IMR-90 (cell line): ENCODE measurements around the gene NTRK2. TPM values are rescaled to one million over a fixed set of nuclear protein-coding genes. Genes with fewer than 3 reads are reported as not detected.

ENCODE experiments used
- ATAC-seq: fragments of 200-7000 bp; cut with Tn5 transposase; 2 replicates; pipeline ENCODE4 v1.9.1; 2020; ENCODE audit warnings: low read depth, mild to moderate bottlenecking, moderate library complexity
- BruUV-seq: library from RNA; stranded (reverse); fragments of 400-500 nt; replicated peaks from 2 replicates; lab custom pipeline; 2021; lab: Mats Ljungman, UMichigan
- CTCF ChIA-PET: fragments of 300-600 bp; formaldehyde crosslinking; extraction: SDS; loops from one replicate; lab custom pipeline; 2021; ENCODE audit warnings: antibody characterized with exemption; lab: Yijun Ruan, JAX
- POLR2A ChIA-PET: fragments of 300-600 bp; sonication (Branson Sonifier 250); formaldehyde crosslinking; loops from one replicate; lab custom pipeline; 2022; ENCODE audit warnings: antibody characterized with exemption; ENCODE audit not compliant: unreplicated experiment; lab: Charles Lee
- DNase-seq: peaks from one replicate; pipeline ENCODE4 v3.0.0; 2013
- H2AFZ ChIP-seq: replicated peaks from 2 replicates; pipeline ENCODE3; 2013; ENCODE audit warnings: low read length, mild to moderate bottlenecking; ENCODE audit not compliant: poor library complexity
- H2AK5ac ChIP-seq: 2 replicates; pipeline ENCODE4 v1.6.1; 2013; ENCODE audit warnings: low read depth, low read length, inconsistent platforms
- H2AK9ac ChIP-seq: replicated peaks from 2 replicates; pipeline ENCODE3; 2013; ENCODE audit warnings: mild to moderate bottlenecking, low read depth, low read length, moderate library complexity; ENCODE audit not compliant: poor library complexity
- H2BK120ac ChIP-seq: 2 replicates; pipeline ENCODE4 v1.6.1; 2013; ENCODE audit warnings: low read depth, low read length, inconsistent platforms
- H2BK15ac ChIP-seq: 3 replicates; pipeline ENCODE4 v1.6.1; 2013; ENCODE audit warnings: low read depth, low read length, inconsistent platforms
- H2BK20ac ChIP-seq: 2 replicates; pipeline ENCODE4 v1.6.1; 2013; ENCODE audit warnings: low read depth, mild to moderate bottlenecking, inconsistent platforms, low read length, moderate library complexity
- H2BK5ac ChIP-seq: 2 replicates; pipeline ENCODE4 v1.6.1; 2013; ENCODE audit warnings: mild to moderate bottlenecking, low read depth, low read length, inconsistent platforms; ENCODE audit not compliant: poor library complexity, severe bottlenecking
- H3K14ac ChIP-seq: replicated peaks from 2 replicates; pipeline ENCODE4 v1.6.1; 2013; ENCODE audit warnings: low read depth, low read length, inconsistent platforms
- H3K18ac ChIP-seq: 2 replicates; pipeline ENCODE4 v1.6.1; 2013; ENCODE audit warnings: low read depth, low read length, control low read depth
- H3K23ac ChIP-seq: 2 replicates; pipeline ENCODE4 v1.6.1; 2013; ENCODE audit warnings: low read depth, low read length, inconsistent platforms
- H3K27ac ChIP-seq: 2 replicates; pipeline ENCODE4 v1.5.1; 2013; ENCODE audit warnings: mild to moderate bottlenecking, control low read depth, low read length; ENCODE audit not compliant: insufficient read depth
- H3K27me3 ChIP-seq: 2 replicates; pipeline ENCODE4 v1.6.1; 2013; ENCODE audit warnings: low read length; ENCODE audit not compliant: control insufficient read depth, insufficient read depth
- H3K36me3 ChIP-seq: 2 replicates; pipeline ENCODE4 v1.6.1; 2013; ENCODE audit warnings: low read length, mixed read lengths; ENCODE audit not compliant: control insufficient read depth, insufficient read depth
- H3K4ac ChIP-seq: 2 replicates; pipeline ENCODE4 v1.6.1; 2013; ENCODE audit warnings: low read depth, low read length, inconsistent platforms
- H3K4me1 ChIP-seq: 2 replicates; pipeline ENCODE4 v1.6.1; 2013; ENCODE audit warnings: low read length, mixed read lengths; ENCODE audit not compliant: control insufficient read depth, insufficient read depth
- H3K4me2 ChIP-seq: 2 replicates; pipeline ENCODE4 v1.6.1; 2013; ENCODE audit warnings: low read depth, mild to moderate bottlenecking, control low read depth, low read length, moderate library complexity
- H3K4me3 ChIP-seq: 2 replicates; pipeline ENCODE4 v1.5.1; 2013; ENCODE audit warnings: low read depth, mild to moderate bottlenecking, control low read depth, low read length, moderate library complexity; ENCODE audit not compliant: insufficient read depth
- H3K56ac ChIP-seq: 2 replicates; pipeline ENCODE4 v1.6.1; 2013; ENCODE audit warnings: low read length, inconsistent platforms; ENCODE audit not compliant: insufficient read depth; ENCODE audit errors: extremely low read depth
- H3K79me1 ChIP-seq, 2 experiments: 2 replicates each; pipeline ENCODE4 v1.6.1; 2013; ENCODE audit warnings: low read length in 2 of 2, inconsistent platforms in 1 of 2, low read depth in 1 of 2
- H3K9ac ChIP-seq: 2 replicates; pipeline ENCODE4 v1.6.1; 2013; ENCODE audit warnings: low read depth, low read length, control low read depth
- H3K9me1 ChIP-seq: 2 replicates; pipeline ENCODE4 v1.6.1; 2013; ENCODE audit warnings: low read length, inconsistent platforms; ENCODE audit not compliant: insufficient read depth
- H3K9me3 ChIP-seq: 2 replicates; pipeline ENCODE4 v1.6.1; 2013; ENCODE audit warnings: low read length; ENCODE audit not compliant: control insufficient read depth, insufficient read depth
- H4K20me1 ChIP-seq: 2 replicates; pipeline ENCODE4 v1.6.1; 2013; ENCODE audit warnings: low read length, inconsistent platforms; ENCODE audit not compliant: insufficient read depth
- H4K5ac ChIP-seq: 2 replicates; pipeline ENCODE4 v1.6.1; 2013; ENCODE audit warnings: mild to moderate bottlenecking, low read depth, low read length, control low read depth
- H4K8ac ChIP-seq, 2 experiments: 2 replicates each; pipeline ENCODE4 v1.6.1; 2013; ENCODE audit warnings: low read depth in 2 of 2, low read length in 2 of 2, control low read depth in 1 of 2, inconsistent platforms in 1 of 2
- H4K91ac ChIP-seq: 2 replicates; pipeline ENCODE4 v1.6.1; 2013; ENCODE audit warnings: low read depth, low read length, inconsistent platforms; ENCODE audit not compliant: insufficient read depth
- FOS ChIP-seq: fragments of 150-350 bp; IDR thresholded peaks from 2 replicates; pipeline ENCODE4 v1.6.1; 2016; ENCODE audit warnings: low read depth, low read length
- MAFK ChIP-seq: IDR thresholded peaks from 2 replicates; pipeline ENCODE4 v1.6.1; 2012; ENCODE audit warnings: low read depth, low read length, improper control_type of control experiment
- MAZ ChIP-seq: IDR thresholded peaks from 2 replicates; pipeline ENCODE4 v1.6.1; 2012; ENCODE audit warnings: low read depth, mild to moderate bottlenecking, low read length, improper control_type of control experiment, moderate library complexity, borderline replicate concordance
- MXI1 ChIP-seq: IDR thresholded peaks from 2 replicates; pipeline ENCODE4 v1.6.1; 2012; ENCODE audit warnings: low read depth, mild to moderate bottlenecking, low read length, moderate library complexity, borderline replicate concordance
- NFE2L2 ChIP-seq: fragments of 150-350 bp; IDR thresholded peaks from 2 replicates; pipeline ENCODE4 v1.6.1; 2016; ENCODE audit warnings: low read depth, mild to moderate bottlenecking, low read length
- RAD21 ChIP-seq: IDR thresholded peaks from 2 replicates; pipeline ENCODE4 v1.6.1; 2012; ENCODE audit warnings: low read length, improper control_type of control experiment
- SMC3 ChIP-seq: fragments of 150-350 bp; IDR thresholded peaks from 2 replicates; pipeline ENCODE4 v1.6.1; 2016; ENCODE audit warnings: low read depth, mild to moderate bottlenecking, antibody characterized with exemption, low read length, moderate library complexity
- WGBS, 2 experiments: methylation state at CpG; one replicate each; pipeline versions ENCODE4 v1.1.5 to v1.1.7; 2013; ENCODE audit warnings: missing lambda C conversion rate in 2 of 2; ENCODE audit not compliant: insufficient read length in 1 of 2; ENCODE audit errors: extremely low coverage in 2 of 2; 5-methylcytosine and 5-hydroxymethylcytosine counted together
- dilution Hi-C: fragments of 300-500 bp; cut with HindIII; formaldehyde crosslinking; loops from one replicate; pipeline ENCODE4 v1.14.3; 2018; ENCODE audit warnings: low sequenced_read_pairs; ENCODE audit not compliant: unreplicated experiment
- in situ Hi-C: fragments of 300-500 bp; cut with MboI; formaldehyde crosslinking; loops from 3 replicates; pipeline ENCODE4 v1.14.3; 2019; ENCODE audit warnings: low sequenced_read_pairs, inconsistent platforms, mixed read lengths
- intact Hi-C: fragments of 100-400 bp; cut with micrococcal nuclease; formaldehyde crosslinking; loops from 2 replicates; pipeline ENCODE4 v1.10.0; 2022
- polyA plus RNA-seq, 3 experiments: library from polyadenylated mRNA; depleted of rRNA; stranded (reverse); fragments of >200 nt; gene quantifications; 2 replicates each; pipeline ENCODE4 v1.2.3, GENCODE V29; 2012; ENCODE audit warnings: low replicate concordance in 1 of 3
- total RNA-seq: library from RNA; depleted of rRNA; stranded (reverse); fragments of >200 nt; gene quantifications from 2 replicates; pipeline ENCODE4 v1.2.3, GENCODE V29; 2012
- TF ChIP-seq, protein P1 (sequence below): fragments of 150-350 bp; IDR thresholded peaks from 2 replicates; pipeline ENCODE4 v1.6.1; 2016; ENCODE audit warnings: low read depth, mild to moderate bottlenecking, low read length, moderate library complexity, borderline replicate concordance
- TF ChIP-seq, protein P2 (sequence below): conservative IDR thresholded peaks from 2 replicates; pipeline ENCODE4 v1.5.1; 2012; ENCODE audit warnings: mild to moderate bottlenecking, low read depth, low read length, improper control_type of control experiment
- TF ChIP-seq, protein P3 (sequence below): fragments of 150-350 bp; IDR thresholded peaks from 2 replicates; pipeline ENCODE4 v1.6.1; 2017; ENCODE audit warnings: mild to moderate bottlenecking, antibody characterized with exemption, low read length, low read depth

Gene NTRK2
- total and polyA plus RNA-seq, 2 of the 4 experiments (the other 2 are of a cell fraction) = under 0.01 to 0.02 TPM

DNA sequence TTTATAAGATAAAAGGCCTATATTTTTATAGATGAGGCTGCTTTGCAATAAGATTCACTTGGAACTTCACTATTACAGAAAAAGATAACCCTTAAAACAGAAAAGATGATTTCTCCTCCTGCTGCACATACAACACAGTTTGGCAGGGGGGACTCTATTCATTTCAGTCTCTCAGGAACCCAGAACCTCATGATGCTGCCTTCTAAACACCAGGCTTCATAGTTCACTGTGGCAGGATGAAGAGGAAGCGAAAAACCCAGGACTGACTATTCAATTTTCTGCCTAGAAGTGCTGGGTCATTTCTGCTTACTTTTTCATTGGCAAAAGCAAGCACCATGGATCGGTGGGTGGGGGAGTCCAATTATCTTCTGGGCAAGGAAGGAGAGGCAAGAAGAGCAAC lies 179.5 kb downstream of the NTRK2 start:
- H4K8ac ChIP-seq = no peak overlapping the region
- H4K20me1 ChIP-seq = no peaks in the 10 kb centered on the region
- H2BK5ac ChIP-seq = no peak overlapping the region
- no peaks in the 10 kb centered on the region for H3K79me1 ChIP-seq
- in situ Hi-C loops = no loop called here
- no peaks in the 10 kb centered on the region for H3K36me3 ChIP-seq
- TF ChIP-seq RAD21 = no peak
- no peak for TF ChIP-seq MAFK
- no peak for TF ChIP-seq NFE2L2
- TF ChIP-seq MAZ = no peak
- TF ChIP-seq, protein P1, sequence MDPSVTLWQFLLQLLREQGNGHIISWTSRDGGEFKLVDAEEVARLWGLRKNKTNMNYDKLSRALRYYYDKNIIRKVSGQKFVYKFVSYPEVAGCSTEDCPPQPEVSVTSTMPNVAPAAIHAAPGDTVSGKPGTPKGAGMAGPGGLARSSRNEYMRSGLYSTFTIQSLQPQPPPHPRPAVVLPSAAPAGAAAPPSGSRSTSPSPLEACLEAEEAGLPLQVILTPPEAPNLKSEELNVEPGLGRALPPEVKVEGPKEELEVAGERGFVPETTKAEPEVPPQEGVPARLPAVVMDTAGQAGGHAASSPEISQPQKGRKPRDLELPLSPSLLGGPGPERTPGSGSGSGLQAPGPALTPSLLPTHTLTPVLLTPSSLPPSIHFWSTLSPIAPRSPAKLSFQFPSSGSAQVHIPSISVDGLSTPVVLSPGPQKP = no peak
- TF ChIP-seq, protein P2, sequence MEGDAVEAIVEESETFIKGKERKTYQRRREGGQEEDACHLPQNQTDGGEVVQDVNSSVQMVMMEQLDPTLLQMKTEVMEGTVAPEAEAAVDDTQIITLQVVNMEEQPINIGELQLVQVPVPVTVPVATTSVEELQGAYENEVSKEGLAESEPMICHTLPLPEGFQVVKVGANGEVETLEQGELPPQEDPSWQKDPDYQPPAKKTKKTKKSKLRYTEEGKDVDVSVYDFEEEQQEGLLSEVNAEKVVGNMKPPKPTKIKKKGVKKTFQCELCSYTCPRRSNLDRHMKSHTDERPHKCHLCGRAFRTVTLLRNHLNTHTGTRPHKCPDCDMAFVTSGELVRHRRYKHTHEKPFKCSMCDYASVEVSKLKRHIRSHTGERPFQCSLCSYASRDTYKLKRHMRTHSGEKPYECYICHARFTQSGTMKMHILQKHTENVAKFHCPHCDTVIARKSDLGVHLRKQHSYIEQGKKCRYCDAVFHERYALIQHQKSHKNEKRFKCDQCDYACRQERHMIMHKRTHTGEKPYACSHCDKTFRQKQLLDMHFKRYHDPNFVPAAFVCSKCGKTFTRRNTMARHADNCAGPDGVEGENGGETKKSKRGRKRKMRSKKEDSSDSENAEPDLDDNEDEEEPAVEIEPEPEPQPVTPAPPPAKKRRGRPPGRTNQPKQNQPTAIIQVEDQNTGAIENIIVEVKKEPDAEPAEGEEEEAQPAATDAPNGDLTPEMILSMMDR = no peak
- no peak for TF ChIP-seq MXI1
- TF ChIP-seq, protein P3, sequence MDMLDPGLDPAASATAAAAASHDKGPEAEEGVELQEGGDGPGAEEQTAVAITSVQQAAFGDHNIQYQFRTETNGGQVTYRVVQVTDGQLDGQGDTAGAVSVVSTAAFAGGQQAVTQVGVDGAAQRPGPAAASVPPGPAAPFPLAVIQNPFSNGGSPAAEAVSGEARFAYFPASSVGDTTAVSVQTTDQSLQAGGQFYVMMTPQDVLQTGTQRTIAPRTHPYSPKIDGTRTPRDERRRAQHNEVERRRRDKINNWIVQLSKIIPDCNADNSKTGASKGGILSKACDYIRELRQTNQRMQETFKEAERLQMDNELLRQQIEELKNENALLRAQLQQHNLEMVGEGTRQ = no peak
- no peak for TF ChIP-seq SMC3
- no peak for TF ChIP-seq FOS
- DNase-seq (no peak), ATAC-seq (no peak)
- H3K9ac ChIP-seq = no peak overlapping the region
- no peak overlapping the region for H3K4me2 ChIP-seq
- no peak overlapping the region for H4K5ac ChIP-seq
- no peak overlapping the region for H3K14ac ChIP-seq
- no peak overlapping the region for H3K4me3 ChIP-seq
- no peaks in the 10 kb centered on the region for H3K9me1 ChIP-seq
- H3K18ac ChIP-seq = no peak overlapping the region
- no peak overlapping the region for H2BK15ac ChIP-seq
- H2AFZ ChIP-seq = no peak overlapping the region
- intact Hi-C loops = no loop called here
- no peak overlapping the region for H3K4ac ChIP-seq
- H2BK20ac ChIP-seq = no peak overlapping the region
- dilution Hi-C loops = no loop called here
- peaks cover 7% of the 10 kb centered on the region for H3K9me3 ChIP-seq
- CTCF ChIA-PET = no interaction called here
- H3K27ac ChIP-seq = no peak overlapping the region
- no peak overlapping the region for H2BK120ac ChIP-seq
- BruUV-seq = no TSS peak
- no peak overlapping the region for H2AK5ac ChIP-seq
- H2AK9ac ChIP-seq = no peak overlapping the region
- WGBS, 2 experiments = no CpG with 5 or more reads among the region's 2 CpGs
- no peak overlapping the region for H3K56ac ChIP-seq
- H3K27me3 ChIP-seq = no peaks in the 10 kb centered on the region
- no peaks in the 10 kb centered on the region for H3K4me1 ChIP-seq
- no peak overlapping the region for H3K23ac ChIP-seq
- POLR2A ChIA-PET = no interaction called here
- H4K91ac ChIP-seq = no peak overlapping the region
